Measurements from ENCODE around the gene HMG20A.

Gene HMG20A

DNA sequence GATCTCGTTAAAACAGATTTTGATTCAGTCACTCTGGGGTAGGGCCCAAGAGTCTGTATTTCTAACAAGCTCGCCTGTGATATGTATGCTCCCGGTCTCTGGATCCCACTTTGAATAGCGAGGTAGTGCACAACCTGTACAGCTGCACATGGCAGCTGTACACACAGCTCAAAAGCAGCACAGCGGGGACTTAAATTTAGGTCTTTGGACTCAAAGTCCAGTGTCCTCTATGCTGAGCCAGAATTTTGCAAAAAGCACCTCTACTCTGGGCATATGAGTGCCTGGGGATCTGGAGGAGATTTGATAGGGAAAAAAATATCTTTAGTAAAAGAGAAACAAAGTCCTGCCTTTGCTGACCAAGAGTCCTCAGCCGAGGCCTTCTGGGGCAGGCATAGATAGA, 83.1 kb downstream of the HMG20A start:
- DNase-seq, result no peak

DNA sequence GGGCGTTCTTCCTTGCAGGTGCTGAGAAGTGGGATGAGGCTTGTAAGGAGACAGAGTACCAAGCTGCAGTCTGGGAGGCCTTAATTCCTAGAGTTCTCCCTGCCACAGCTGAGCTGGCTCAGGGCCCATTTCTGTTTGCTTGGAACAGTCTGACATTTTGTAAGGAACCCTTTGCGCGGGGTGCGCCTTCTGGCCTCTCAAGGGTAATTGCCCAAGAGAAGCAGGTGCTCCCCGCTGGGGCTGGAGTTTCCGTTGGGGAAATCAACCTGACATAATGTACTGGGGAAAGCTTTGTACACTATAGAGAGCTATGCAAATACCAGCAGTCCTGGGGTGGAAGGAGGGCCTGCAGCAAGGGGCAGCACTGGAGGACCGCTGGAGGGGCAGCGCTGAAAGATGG, 83.6 kb downstream of the HMG20A start:
- DNase-seq, result no peak

DNA sequence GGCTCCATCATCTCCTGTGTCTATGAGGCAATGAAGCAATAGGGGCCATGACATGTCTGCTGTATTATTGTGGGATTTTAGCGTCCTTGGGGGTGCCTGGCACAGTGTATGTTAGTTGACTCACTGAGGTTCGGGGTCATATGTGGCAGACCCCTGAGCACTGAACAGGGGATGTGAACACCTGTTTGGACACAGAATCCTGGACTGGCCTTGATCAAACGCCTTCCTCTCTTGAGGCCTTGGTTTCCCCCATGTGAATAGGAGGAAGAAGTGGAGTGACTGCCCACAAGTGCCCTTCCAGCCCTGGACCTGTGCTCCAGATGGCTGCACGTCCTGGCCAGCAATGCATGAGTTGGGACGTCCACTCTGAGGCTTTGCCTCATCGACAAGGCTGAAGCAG, 84.2 kb downstream of the HMG20A start:
- no peak for DNase-seq

DNA sequence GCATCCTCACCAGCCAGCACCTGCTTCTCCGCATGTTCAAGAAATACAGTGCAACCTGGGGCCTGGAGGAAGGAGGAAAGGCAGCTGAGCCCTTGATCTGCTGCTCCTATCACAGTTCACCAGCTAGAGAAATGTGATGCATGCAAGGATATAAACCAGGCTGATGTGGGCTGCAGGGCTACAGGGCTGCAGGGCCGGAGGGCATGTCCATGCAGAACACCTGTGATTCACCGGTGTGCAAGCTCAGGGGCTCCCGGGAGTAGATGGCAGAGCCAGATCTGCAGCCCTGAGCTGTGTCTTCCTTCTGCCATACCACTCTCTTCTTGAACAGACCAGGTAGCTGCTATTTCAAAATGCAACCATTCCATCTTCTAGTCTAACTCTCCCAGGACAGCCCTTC, 84.9 kb downstream of the HMG20A start:
- DNase-seq, result no peak

DNA sequence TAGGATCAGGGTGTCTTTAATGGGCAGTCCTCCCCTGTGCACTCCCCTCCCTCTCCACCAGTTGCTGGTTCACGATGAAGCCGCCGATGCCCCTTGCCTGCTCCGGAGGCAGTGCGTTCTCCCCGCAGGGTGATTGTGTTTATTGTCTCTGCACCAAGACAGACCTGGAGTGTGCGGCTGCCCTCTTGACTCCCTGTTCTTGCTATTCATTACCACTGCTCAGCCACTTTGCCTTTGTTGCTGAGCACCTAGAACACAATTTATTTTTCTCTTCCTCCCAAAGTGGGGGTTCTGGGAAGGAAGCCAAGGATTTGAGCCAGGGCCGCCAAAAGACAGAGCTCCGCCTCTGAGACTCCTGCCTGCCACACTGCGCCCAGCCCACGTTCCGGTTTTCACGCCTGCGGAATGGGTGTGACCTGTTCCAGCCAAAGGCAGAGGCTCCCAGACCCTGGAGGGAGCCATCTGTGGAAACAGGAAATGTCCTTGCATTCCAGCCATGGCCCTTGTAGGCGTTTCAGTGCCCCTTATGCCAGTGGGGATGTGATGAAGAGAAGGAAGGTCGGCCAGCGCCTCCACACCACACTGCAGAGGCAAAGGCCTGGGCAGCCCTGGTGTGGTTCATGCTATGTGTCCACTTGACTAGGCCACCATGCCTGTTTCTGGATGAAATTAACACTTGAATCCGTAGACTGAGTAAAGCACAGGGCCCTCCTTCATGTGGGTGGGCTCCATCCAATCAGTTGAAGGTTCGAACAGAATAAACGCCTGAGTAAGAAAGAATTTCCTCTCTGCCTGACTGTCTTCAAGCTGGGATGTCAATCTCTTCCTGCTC, 85.8 kb downstream of the HMG20A start:
- no peak for DNase-seq

DNA sequence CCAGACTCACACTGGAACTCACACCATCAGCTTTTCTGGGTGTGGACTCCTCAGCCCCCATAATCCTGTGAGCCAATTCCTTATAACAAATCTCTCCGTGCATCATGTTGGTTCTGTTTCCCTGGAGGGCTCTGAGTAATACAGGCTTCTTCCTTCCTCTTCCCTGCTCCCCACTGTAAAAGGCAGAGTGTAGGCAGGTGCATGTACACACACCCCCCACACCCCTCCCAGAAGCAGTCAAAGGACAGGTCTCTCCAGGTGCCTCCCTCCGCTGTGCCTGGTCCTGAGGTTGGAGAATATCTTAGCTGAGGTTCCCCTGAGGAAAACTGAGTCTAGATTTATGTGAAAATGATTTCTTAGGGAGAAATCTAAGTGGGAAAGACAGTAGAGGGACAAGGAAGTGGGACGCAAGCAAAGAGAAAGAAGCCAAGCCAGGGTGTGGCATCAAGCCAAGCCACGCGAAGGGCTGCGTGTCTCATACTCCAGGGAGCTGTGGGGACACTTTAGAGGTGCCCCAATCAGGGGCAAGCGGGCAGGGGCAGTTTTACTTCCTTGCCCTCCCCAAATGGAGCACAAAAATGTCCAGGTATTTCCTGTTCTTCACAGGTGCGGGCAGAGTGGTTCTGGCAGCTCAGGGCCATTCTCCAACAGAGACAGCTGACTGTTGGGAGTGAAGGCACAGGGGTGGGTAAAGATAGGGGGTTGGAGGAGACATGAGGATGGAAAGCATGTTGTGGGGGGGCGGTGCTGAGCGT, 86.6 kb downstream of the HMG20A start:
- no peak for DNase-seq

DNA sequence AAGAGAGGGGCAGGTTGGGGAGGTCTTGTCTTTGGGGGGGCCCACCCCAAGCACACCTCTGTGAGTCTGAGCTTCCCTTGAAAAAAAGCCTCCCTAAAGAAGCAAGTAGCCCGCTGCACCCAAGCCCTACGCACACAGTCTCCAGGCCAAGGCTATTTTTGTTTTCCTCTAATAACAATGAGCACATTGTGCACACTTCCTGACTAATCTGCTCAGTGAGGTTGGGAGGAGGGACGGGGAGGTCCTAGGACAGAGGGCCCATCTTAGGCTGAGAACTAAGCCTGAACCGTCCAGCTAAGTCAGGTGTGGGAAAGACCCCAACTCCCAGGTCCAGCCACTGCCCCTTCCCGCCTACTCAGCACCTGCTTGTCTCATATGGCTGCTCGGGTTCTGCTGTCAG, 87.2 kb downstream of the HMG20A start:
- DNase-seq, result no peak

DNA sequence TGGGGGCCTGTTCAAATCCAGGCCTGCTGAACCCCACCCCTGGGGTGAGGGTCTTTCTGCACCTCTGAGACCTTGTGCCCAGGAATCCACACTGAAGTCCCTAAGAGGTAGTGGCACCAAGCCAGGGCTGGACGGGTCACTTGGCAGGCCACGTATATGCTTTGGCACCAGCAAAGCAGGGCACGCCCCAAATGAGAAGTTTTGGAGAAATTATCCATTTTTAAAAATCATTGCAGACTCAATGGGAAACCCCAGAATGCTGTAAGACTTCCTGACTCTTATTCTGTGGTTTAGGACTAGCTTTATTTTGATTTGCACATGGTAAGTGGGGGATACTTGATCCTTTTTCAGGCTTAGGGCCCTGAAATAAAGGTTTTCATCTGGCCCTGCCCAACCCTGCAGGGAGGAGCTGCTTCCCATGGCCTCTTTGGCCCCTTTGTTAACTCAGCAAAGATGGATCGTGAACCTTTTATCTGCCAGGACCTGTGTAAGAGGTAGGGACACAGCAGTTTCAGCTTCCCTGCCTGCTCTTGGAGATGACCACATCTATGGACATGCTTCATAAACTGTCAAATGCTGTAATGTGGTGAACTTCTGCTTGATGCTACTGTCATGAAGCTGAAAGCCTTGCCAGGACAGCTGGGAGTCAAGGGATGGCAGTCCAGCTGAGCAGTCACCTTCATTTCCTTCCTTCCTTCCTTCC, 88.0 kb downstream of the HMG20A start:
- DNase-seq, result no peak

DNA sequence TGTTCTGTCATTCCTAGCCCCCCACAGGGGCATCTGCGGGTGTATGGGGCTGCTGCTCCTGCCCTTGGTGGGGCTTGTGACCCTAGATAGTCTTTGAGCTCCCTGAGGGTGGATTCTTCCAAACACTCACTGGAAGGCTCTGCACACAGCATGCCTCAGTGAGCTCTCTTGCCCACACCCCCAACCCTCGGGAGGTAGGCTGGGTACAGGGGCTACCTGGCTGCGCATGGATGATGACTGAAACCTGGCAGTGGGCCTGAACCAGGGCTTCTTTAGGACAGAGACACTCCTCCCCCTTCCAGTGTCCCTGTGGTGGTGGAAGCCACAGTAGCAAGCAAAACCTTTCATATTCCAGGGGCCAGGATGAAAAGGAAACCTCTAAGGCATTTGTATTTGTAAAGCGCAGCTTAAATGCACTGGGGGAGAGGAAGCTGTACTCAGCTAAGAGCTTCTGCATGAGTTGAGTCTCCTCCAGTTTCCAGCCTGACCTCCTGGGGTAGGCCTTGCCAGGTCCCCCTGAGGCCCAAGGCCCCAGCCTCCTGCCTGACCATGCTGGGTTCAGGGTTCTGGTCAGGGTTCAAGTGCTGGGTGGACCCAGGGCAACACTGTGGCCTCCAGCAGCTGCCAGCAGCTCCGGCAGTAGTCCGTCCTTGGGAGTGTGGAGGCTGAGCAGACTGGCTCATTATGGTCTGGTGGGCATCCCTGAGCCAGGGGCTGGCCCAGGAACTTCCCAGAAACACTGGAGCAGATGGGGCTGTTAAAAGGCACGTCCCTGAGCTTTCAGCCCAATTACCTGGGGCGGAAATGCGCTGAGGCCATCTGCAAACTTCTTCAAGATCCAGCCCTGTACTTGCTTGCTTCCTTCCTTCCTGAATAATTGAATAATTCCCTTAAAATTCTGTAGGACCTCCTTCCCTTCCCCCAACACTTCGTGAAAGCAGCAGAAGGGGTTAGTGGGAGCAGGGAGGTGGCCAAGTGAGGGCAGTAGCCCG, 89.7 kb downstream of the HMG20A start:
- no peak for DNase-seq

DNA sequence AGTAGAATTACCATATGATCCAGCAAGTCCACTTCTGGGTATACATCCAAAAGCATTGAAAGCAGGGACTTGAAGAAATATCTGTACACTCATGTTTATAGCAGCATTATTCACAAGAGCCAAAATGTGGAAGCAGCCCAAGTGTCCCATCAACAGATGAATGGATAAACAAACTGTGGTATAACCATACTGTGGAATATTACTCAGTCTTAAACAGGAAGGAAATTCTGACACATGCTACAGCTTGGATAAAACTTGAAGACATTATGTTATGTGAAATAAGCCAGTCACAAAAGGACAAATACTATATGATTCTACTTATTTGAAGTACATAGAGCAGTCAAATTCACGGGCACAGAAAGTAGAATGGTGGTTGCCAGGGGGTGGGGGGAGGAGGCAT, 91.2 kb downstream of the HMG20A start:
- no peak for DNase-seq

DNA sequence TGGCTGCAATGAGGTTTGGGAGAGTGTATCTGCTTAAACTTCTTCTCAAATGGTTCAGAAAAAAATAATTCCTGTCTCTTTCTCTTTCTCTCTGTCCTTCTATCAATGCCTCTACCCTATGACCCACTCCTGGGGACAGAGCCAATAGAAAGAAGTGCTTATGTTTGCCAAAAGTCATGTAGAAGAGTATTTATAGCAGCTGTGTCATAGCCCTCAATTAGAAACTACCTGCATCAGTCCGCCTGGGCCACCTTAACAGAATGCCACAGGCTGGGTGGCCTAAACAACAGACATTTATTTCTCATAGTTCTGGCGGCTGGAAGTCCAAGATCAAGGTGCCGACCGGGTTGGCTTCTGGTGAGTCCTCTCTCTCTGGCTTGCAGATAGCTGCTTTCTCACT, 92.5 kb downstream of the HMG20A start:
- DNase-seq, result no peak

DNA sequence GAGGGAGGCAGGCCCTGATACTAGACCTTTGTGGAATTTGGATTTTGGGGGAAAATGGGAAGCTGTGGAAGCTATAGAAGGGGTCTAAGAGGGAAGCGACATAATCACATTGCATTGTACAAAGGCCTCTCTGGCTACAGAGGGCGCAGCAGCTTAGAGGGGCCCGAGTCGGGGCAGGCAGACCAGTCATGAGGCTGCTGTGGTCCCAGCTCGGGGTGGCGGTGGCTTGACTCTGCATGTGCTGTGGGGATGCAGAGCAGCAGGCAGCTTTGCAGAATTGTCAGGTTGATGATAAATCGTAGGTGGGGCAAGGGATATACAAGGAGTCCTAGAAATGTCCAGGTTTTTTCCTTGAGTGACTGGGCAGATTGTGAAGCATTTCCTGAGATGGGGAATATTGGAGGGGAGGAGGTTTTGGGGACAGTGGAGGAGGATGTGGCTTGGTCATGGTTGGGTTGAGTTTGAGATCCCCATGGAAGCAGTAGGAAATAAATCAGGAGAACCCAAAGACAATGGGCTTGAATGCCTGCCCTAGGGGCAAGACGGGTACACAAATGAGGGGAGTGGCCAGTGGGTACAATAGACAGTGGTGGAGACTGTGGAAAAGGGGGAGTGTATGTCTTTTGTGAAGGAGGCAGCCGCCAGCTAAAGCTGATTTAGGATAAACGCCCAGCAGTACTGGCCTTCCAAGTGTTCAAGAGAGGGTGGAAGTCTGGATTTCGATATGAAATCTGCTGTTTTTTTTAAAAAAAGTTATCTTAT, 94.1 kb downstream of the HMG20A start:
- DNase-seq, result no peak

DNA sequence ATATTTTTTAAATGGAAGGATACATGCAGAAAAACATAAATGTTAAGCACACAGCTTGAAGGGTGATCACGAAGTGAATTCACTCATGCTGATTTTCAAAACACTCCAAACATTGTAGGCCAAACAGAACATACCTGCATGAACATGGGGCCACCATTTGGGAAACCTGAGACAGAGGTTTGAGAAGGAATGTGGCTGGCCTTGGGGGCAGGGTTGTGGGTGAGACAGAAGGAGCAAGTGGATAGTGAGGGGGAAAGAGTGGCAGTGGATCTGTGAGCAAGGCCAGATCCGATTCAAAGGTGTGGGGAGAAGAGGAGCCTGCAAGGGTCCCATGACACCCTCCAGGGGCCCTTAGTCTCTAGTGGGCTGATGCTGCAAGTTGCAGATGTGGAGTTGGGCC, 94.9 kb downstream of the HMG20A start:
- DNase-seq, result no peak

DNA sequence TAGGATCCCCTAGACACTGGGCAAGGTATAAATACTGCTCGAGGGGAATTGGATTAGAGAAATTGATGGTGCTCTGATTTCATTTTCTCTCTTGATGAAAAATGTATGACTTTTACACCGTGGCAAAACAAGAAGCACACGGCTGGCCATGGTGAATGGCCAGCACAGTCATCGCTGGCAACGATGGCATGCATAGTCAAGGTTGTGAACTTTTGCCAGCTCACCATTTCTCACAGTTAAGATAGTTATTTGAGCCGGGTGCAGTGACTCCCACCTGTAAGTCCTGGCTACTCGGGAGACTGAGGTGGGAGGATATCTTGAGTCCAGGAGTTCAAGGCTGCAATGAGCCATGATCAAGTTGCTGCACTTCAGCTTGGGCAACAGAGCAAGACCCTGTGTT, 95.4 kb downstream of the HMG20A start:
- DNase-seq, result no peak

DNA sequence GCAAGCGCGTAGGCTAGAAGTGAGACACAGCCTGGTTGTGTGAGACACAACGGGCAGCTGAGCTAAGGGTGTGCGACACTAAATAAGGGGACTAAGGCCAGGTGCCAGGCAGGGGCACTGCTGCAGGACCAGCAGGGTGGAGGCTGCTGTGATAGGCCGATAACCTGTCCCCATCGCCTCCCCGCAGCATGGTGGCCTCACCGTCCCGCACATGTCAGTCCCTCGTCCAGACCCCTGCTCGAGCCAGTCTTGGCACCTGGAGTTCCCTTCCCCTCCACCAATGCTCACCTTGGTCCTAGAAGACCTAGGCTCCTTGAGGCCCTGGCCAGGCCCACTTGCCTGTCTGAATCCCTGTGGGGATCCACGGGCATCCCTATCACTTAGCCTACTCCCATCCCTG, 96.1 kb downstream of the HMG20A start:
- no peak for DNase-seq

DNA sequence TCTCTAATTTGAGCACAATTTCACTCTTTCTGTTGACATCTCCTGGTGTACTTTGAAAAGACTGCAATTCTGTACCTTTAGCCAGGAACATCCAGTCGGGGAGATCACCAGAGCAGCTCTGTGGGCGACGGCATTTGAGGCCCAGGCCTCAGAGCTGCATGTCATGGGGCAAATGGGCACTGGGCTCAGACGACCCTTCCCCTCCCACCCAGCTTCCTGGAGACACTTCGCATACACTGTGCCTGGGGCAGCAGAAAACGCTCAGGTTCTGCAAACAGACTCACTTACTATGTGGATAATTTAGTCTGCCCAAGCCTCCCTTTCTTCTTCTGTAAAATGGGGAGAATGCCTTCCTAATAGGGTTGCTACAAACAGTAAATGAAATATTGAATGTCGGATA, 96.9 kb downstream of the HMG20A start:
- no peak for DNase-seq

DNA sequence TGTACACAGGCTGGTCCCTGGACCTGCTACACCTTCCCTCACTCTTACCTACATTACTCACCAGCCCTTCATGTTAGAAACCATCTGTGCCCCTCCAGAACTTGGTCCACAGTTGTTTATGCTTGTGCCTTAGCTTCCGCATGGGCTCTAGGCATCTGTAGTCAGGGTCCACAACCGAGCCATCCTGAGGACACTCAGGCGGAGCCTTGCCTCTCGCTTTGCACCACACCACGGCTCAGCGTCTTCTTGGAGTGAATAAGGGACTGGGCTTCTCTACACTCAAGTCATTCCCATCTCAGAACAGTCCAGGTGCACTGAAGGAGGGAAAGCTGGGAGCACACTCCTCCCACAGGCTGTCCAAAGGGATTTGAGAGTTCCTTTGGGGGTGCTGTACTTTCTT, 97.8 kb downstream of the HMG20A start:
- no peak for DNase-seq

DNA sequence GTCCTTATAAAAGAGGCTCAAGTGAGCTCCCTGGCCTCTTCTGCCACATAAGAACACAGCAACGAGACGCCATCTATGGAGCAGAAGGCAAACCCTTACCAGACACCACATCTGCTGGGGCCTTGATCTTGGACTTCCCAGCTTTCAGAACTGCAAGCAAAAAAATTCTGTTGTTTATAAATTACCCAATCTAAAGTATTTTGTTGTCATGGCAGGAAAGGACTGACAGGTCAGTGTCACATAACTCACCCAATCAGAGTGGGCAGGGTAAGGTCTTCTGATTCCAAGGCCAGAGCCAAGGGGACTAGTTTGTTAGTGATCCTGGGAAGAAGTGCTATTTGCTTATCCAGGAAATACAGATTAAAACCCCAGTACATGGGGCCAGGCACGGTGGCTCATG, 98.9 kb downstream of the HMG20A start:
- DNase-seq, result no peak

DNA sequence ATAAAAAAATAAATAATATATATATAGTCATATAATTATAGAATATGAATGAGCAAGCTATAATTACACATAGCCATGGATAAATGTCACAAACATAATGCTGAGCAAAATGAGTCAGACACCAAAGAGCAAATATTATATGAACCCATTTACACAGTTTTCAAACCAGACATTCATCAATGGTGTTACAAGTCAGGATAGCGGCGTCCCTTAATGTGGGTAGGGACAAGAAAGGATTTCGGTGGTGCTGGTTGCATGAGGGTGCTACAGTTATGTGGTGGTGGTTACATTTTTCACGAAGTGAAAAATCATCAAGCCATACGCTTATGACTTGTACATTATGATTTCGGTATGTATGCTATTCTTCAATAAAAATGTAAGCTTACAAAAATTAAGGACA, 100.5 kb downstream of the HMG20A start:
- no peak for DNase-seq

DNA sequence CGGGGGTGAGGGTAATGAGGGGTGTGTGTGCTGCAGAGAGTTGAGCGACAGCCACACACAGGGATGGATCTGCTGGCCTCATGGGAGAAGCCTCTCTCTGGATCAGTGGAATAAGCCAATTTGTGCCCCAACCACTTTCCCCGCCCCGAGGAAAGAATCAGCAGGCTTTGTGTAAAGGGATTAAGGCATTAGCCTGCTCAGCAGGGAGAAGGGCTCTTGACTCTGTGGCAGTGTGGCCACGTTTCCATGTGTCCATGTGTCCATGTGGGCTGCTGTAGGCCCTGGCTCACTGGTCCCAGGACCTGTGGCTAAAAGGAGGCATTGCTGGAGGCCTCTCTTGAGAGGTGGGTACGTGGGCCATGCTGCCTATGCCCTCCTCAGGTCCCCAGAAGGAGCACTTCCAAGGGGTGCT, 104.7 kb downstream of the HMG20A start:
- DNase-seq, result no peak

DNA sequence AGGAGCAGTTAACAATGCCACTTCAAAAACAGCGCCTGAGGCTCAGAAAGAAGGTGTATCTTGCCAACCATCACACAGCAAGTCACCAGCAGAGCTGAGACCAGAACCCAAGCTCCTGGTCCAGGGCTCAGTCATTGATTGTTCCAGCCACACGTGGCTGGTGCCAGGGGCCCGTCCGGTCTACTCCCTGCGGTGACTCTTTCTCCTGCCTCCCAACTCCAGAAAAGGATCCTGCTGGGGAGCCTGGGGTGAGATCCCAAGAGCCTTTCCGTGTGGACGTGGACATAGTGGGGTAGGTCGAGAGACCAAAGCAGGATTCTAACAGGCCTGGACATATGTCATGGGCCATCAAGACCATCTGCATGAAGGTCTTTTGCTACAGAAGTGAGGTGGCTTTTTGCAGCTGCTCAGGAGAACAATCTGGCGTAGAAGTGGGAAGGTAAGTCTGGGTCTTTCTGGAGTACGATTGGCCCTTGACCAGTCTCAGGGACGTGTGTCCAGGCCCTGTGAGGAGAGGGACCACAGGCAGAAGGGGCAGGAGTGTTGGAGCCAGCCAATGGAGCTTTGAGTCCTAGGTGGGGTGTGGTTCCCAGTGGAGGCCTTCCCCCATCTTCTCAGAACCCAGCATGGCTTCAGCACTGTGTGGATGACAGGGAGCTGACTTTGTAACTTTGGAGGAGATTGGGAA, 105.4 kb downstream of the HMG20A start:
- DNase-seq, result no peak

Data from EL (cell line).